GM12878 (cell line): Measurements from ENCODE around the gene CCDC117.

Experiments used
- CEBPB ChIP-seq, 2 experiments: fragments of 150-350 bp in 1 of 2; IDR thresholded peaks; 2 replicates each; pipeline ENCODE4 v1.6.1; 2012 to 2014; ENCODE audit warnings: low read depth in 2 of 2, low read length in 2 of 2, borderline replicate concordance in 1 of 2, inconsistent platforms in 1 of 2
- EZH2 ChIP-seq: IDR thresholded peaks from 2 replicates; pipeline ENCODE4 v1.6.1; 2012; ENCODE audit warnings: low read depth, mild to moderate bottlenecking, control low read depth, inconsistent platforms, low read length, borderline replicate concordance; ENCODE audit not compliant: control insufficient read depth
- HCFC1 ChIP-seq: fragments of 150-350 bp; IDR thresholded peaks from 2 replicates; pipeline ENCODE4 v1.6.1; 2014; ENCODE audit warnings: low read length
- SIX5 ChIP-seq: IDR thresholded peaks from 2 replicates; pipeline ENCODE4 v1.6.1; 2011; ENCODE audit warnings: mild to moderate bottlenecking, low read depth, low read length, moderate library complexity; ENCODE audit not compliant: severe bottlenecking
- SREBF1 ChIP-seq: IDR thresholded peaks from 2 replicates; pipeline ENCODE4 v1.6.1; 2012; ENCODE audit warnings: mild to moderate bottlenecking, low read length
- SRF ChIP-seq, 2 experiments: IDR thresholded peaks; 2 replicates each; pipeline ENCODE4 v1.6.1; 2011; ENCODE audit warnings: low read depth in 2 of 2, low read length in 2 of 2, mild to moderate bottlenecking in 1 of 2, moderate library complexity in 1 of 2
- ZBED1 ChIP-seq: IDR thresholded peaks from 2 replicates; pipeline ENCODE4 v1.6.1; 2016; ENCODE audit warnings: borderline replicate concordance
- TF ChIP-seq, protein P1 (sequence below): fragments of 450-650 bp; IDR thresholded peaks from 2 replicates; pipeline ENCODE4 v1.6.1; 2014; ENCODE audit warnings: mild to moderate bottlenecking
- TF ChIP-seq, protein P2 (sequence below), 3 experiments: IDR thresholded peaks in 2 of 3; conservative IDR thresholded peaks in 1 of 3; 2 replicates each; pipeline ENCODE4 v1.5.1; 2011; ENCODE audit warnings: low read depth in 3 of 3, low read length in 3 of 3, mild to moderate bottlenecking in 3 of 3, control low read depth in 2 of 3, moderate library complexity in 2 of 3, inconsistent platforms in 1 of 3, mixed read lengths in 1 of 3; ENCODE audit not compliant: control insufficient read depth in 2 of 3, insufficient read depth in 1 of 3; ENCODE audit errors: extremely low read depth in 1 of 3

DNA sequence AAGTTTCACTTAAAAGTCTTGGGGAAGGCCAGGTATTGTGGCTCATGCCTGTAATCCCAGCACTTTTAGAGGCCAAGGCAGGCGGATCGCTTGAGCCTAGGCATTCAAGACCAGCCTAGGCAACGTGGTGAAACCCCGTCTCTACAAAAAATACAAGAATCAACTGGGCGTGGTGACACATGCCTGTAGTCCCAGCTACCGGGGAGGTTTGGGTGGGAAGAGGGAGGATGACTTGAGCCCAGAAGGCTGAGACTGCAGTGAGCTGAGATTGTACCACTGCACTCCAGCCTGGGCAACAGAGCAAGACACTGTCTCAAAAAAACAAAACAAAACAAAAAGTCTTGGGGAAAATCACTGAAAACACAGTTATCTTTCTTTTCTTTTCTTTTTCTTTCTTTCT lies 43.2 kb downstream of the CCDC117 start:
- TF ChIP-seq SIX5 = no peak
- TF ChIP-seq ZBED1 = no peak
- TF ChIP-seq SREBF1 = no peak
- TF ChIP-seq HCFC1 = no peak
- no peak for TF ChIP-seq EZH2
- TF ChIP-seq CEBPB (IDR thresholded peaks at IDR 0.05; ENCODE audit: borderline replicate concordance in 1 of 2, low read depth in 2 of 2, low read length in 2 of 2) = no peak
- TF ChIP-seq, protein P1, sequence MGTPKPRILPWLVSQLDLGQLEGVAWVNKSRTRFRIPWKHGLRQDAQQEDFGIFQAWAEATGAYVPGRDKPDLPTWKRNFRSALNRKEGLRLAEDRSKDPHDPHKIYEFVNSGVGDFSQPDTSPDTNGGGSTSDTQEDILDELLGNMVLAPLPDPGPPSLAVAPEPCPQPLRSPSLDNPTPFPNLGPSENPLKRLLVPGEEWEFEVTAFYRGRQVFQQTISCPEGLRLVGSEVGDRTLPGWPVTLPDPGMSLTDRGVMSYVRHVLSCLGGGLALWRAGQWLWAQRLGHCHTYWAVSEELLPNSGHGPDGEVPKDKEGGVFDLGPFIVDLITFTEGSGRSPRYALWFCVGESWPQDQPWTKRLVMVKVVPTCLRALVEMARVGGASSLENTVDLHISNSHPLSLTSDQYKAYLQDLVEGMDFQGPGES = no peak
- TF ChIP-seq SRF (IDR thresholded peaks at IDR 0.05; ENCODE audit: low read depth in 2 of 2, low read length in 2 of 2) = no peak
- TF ChIP-seq, protein P2, sequence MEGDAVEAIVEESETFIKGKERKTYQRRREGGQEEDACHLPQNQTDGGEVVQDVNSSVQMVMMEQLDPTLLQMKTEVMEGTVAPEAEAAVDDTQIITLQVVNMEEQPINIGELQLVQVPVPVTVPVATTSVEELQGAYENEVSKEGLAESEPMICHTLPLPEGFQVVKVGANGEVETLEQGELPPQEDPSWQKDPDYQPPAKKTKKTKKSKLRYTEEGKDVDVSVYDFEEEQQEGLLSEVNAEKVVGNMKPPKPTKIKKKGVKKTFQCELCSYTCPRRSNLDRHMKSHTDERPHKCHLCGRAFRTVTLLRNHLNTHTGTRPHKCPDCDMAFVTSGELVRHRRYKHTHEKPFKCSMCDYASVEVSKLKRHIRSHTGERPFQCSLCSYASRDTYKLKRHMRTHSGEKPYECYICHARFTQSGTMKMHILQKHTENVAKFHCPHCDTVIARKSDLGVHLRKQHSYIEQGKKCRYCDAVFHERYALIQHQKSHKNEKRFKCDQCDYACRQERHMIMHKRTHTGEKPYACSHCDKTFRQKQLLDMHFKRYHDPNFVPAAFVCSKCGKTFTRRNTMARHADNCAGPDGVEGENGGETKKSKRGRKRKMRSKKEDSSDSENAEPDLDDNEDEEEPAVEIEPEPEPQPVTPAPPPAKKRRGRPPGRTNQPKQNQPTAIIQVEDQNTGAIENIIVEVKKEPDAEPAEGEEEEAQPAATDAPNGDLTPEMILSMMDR (IDR thresholded peaks at IDR 0.05 in 2 of 3, conservative IDR thresholded peaks at IDR 0.05 in 1 of 3; ENCODE audit: control insufficient read depth in 2 of 3, extremely low read depth in 1 of 3, insufficient read depth in 1 of 3, low read depth in 3 of 3, low read length in 3 of 3) = no peak
